Measurements from ENCODE around the gene DDX24.

- TF ChIP-seq REST (IDR thresholded peaks at IDR 0.05), result no peak
- no peak for TF ChIP-seq FOSL2 (IDR thresholded peaks at IDR 0.05)
- TF ChIP-seq FOSL2 (CRISPR knock-in tag; IDR thresholded peaks at IDR 0.05), result no peak
- no peak for TF ChIP-seq POLR2A (IDR thresholded peaks at IDR 0.05; ENCODE audit: low read length)
- no peak for TF ChIP-seq CTCF (IDR thresholded peaks at IDR 0.05)
- TF ChIP-seq HOXA7 (CRISPR knock-in tag; IDR thresholded peaks at IDR 0.05), result no peak
- no peak for TF ChIP-seq CHD2 (IDR thresholded peaks at IDR 0.05; ENCODE audit: low read length, partially characterized antibody)
- TF ChIP-seq BHLHE40 (IDR thresholded peaks at IDR 0.05; ENCODE audit: low read depth, low read length), result no peak
- TF ChIP-seq RAD21 (conservative IDR thresholded peaks at IDR 0.05 in 1 of 2, IDR thresholded peaks at IDR 0.05 in 1 of 2), result no peak
Observed at GRCh38 chr14:94016446-94016976, 64.5 kb downstream of the DDX24 start.

Data from A549 (cell line).